Neural progenitor cell (in vitro differentiated cells): Measurements from ENCODE around the gene FAT1.

Source experiments
- EZH2 ChIP-seq: fragments of 200-600 bp; sonication (generic); IDR thresholded peaks from 2 replicates; pipeline ENCODE4 v1.6.1; 2017; ENCODE audit warnings: antibody characterized with exemption, mild to moderate bottlenecking, moderate library complexity
- TF ChIP-seq, protein P1 (sequence below): fragments of 200-600 bp; sonication (generic); IDR thresholded peaks from 2 replicates; pipeline ENCODE4 v1.5.1; 2017; ENCODE audit warnings: antibody characterized with exemption, mild to moderate bottlenecking

DNA sequence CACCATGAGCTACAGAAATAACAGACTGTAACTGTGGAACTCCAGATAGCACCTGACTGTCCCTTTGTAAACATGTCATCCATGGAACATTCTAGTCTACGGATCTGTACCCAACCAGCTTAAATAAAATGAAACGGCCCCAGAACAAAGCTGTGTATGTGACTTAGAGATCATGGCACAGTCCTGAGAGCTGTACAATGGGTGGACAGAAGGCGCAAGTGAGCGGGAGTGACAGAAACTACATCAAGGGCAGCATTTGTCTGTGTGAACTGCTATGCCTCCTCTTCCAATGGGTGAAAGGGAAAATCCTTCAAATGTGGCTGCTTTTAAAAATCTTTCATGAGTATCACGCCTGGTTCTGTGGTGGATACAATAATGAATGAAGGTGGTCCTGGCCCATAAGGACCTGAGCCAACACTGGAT lies 72.5 kb downstream of the FAT1 start:
- TF ChIP-seq, protein P1, sequence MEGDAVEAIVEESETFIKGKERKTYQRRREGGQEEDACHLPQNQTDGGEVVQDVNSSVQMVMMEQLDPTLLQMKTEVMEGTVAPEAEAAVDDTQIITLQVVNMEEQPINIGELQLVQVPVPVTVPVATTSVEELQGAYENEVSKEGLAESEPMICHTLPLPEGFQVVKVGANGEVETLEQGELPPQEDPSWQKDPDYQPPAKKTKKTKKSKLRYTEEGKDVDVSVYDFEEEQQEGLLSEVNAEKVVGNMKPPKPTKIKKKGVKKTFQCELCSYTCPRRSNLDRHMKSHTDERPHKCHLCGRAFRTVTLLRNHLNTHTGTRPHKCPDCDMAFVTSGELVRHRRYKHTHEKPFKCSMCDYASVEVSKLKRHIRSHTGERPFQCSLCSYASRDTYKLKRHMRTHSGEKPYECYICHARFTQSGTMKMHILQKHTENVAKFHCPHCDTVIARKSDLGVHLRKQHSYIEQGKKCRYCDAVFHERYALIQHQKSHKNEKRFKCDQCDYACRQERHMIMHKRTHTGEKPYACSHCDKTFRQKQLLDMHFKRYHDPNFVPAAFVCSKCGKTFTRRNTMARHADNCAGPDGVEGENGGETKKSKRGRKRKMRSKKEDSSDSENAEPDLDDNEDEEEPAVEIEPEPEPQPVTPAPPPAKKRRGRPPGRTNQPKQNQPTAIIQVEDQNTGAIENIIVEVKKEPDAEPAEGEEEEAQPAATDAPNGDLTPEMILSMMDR, result no peak
- no peak for TF ChIP-seq EZH2
